RCC 7860 (cell line): Measurements from ENCODE around the gene ELMO1.
A peak's percentile ranks its signal among the peaks of the same experiment; 100 is the strongest.

Experiments used
- DNase-seq: peaks from one replicate; pipeline ENCODE4 v3.0.0-alpha.2; 2015; ENCODE audit warnings: low spot score
- FAIRE-seq: peaks from 2 replicates; lab custom pipeline; 2012; peaks lifted over from hg19 to GRCh38; lab: Jason Lieb, UNC

Gene ELMO1

GRCh38 chr7:37076668-37077067 lies 372.0 kb downstream of the ELMO1 start:
- DNase-seq (no peak), FAIRE-seq (no peak)

- DNase-seq (no peak), FAIRE-seq (no peak)
These were observed 374.3 kb downstream of the ELMO1 start for GRCh38 chr7:37074370-37074769.

DNA sequence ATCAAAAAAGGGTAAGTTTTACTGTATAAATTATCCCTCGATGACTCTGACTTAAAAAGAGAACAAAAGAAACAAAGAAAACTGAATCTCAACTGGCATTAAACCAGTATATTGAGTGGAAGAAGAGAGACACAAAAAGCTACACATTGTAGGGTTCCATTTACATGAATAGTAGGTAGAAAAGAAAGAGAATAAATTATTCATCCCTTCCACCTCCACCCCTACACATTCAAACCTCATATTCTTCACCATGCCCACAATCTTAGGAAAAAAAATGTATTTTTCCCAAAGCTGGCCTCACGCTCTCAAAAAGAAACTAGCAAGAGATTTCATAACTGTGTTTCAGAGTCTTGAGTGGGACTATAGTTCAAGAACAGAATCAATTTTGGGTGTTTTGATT lies 377.5 kb downstream of the ELMO1 start:
- DNase-seq: no peak
- FAIRE-seq: no peak

- no peak for DNase-seq
- FAIRE-seq: no peak
These were observed 378.2 kb downstream of the ELMO1 start for GRCh38 chr7:37070471-37070870.

DNA sequence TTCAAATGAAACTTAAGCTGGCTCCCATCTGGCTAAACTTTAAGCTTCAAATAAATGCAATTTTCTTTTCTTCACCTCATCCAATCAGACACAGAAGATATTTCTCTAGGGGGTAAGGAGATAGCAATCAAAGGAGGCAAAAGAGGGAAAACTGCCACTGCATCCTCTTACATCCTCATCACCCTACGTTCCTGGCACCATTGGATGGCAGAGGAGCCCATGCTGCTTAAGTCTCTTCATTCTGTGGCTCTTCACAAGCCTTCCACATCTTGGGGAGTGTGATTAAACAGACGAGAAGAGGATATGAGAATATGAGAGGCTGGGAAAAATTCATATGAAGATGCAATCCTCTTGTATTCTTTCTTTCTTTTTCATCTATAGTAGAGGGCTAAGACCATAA lies 378.6 kb downstream of the ELMO1 start:
- DNase-seq (no peak), FAIRE-seq (no peak)

- DNase-seq: no peak
- no peak for FAIRE-seq
These were observed 379.3 kb downstream of the ELMO1 start for GRCh38 chr7:37069336-37069735.

- FAIRE-seq (no peak), DNase-seq (no peak)
These were observed 379.8 kb downstream of the ELMO1 start for GRCh38 chr7:37068902-37069301.

DNA sequence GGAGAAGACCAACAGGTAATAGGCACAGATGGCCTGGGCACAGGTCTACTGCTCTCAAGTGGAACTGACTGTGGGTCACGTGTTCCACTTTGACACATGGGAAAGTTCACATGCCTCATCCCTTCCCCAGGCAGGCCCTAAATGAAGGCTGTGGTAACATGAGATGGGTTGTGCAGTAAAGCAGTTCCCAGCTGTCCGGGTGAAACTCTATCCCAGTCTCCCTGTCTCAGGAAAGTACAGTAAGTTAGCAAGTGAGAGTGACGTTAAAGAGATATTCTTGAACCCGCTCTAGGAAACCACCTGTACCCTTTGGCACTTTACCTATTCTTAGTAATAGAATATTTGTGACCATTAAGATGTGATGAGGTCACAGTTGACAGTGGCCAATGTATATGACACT lies 380.6 kb downstream of the ELMO1 start:
- DNase-seq (no peak), FAIRE-seq (no peak)

DNA sequence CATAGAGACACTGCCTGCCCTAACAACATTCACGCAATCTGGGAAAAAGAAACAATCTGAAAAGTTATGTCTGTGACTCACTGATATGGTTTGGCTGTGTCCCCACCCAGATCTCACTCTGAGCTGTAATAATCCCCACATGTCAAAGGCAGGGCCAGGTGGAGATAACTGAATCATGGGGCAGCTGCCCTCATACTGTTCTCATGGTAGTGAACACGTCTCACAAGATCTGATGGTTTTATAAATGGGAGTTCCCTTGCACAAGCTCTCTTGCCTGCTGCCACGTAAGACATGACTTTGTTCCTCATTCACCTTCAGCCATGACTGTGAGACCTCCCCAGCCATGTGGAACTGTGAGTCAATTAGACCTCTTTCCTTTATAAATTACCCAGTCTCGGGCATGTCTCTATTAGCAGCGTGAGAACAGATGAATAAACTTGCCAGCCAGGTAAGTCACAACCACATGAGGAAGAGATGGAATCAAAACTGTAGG lies 382.8 kb downstream of the ELMO1 start:
- FAIRE-seq (no peak), DNase-seq (peak; percentile 33)

DNA sequence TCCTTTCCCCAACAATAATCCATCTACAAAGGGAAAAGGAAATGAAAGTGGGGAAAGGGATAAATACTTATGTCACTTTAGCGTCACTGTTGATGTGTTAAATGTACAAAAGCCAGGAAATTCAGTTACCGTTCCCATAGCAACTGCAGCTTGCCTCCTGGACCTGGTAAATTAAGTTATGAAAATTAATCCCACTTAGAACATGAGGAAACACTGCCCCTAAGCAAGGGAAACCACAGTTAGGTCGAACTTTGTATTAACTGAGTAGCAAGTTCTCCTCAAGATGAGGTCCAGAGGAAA lies 386.2 kb downstream of the ELMO1 start:
- DNase-seq: no peak

GRCh38 chr7:37061849-37062559 lies 386.7 kb downstream of the ELMO1 start:
- no peak for FAIRE-seq

More for the DNA sequence above, 386.2 kb downstream of the ELMO1 start:
- FAIRE-seq: no peak

GRCh38 chr7:37056234-37056912 lies 392.3 kb downstream of the ELMO1 start:
- FAIRE-seq: no peak
- DNase-seq: no peak

More at GRCh38 chr7:37061849-37062559, 386.7 kb downstream of the ELMO1 start:
- DNase-seq: no peak

- FAIRE-seq: no peak
These were observed 393.9 kb downstream of the ELMO1 start for GRCh38 chr7:37054624-37055241.

GRCh38 chr7:37052705-37053104 lies 396.0 kb downstream of the ELMO1 start:
- FAIRE-seq: no peak
- no peak for DNase-seq

More at GRCh38 chr7:37054624-37055241, 393.9 kb downstream of the ELMO1 start:
- no peak for DNase-seq

DNA sequence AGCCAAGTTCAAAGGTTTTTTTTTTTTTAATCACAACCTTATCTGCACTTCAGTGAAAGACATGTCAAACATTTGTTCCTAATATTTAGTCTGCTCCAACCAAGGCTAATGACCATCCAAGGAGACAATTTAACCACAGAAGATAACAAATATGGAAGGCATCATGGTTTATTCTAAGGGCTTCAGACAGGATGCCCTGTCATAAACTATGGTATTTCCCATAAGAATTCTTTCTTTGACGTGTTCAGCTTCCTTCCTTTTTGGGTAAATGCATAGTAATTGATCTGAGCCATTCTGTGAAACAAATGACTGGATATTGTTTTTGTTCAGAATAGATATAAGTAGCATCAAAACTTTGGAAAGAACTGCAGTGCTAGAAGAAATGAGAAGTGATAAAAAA lies 397.9 kb downstream of the ELMO1 start:
- no peak for FAIRE-seq
- no peak for DNase-seq

GRCh38 chr7:37048674-37049073 lies 400.0 kb downstream of the ELMO1 start:
- no peak for DNase-seq
- FAIRE-seq: no peak

DNA sequence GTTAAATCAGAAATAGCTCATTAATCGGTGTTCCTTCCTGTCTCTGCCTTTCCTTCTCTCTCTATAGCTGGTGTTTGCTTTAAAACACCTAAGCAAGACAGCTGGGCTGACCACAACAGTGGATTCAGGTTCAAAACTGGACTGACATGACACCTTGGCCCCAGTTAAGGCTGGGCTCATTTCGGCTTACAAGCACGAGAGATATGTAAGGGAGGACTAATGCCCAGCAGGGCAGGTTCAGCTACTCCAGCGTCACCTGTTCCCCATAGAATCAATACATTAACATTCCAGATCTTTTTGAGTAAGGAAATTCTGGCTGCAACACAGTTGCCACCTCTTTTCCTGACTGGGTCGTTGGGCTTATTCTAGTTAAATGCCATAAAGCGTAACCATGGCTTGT lies 401.4 kb downstream of the ELMO1 start:
- FAIRE-seq (no peak), DNase-seq (no peak)

DNA sequence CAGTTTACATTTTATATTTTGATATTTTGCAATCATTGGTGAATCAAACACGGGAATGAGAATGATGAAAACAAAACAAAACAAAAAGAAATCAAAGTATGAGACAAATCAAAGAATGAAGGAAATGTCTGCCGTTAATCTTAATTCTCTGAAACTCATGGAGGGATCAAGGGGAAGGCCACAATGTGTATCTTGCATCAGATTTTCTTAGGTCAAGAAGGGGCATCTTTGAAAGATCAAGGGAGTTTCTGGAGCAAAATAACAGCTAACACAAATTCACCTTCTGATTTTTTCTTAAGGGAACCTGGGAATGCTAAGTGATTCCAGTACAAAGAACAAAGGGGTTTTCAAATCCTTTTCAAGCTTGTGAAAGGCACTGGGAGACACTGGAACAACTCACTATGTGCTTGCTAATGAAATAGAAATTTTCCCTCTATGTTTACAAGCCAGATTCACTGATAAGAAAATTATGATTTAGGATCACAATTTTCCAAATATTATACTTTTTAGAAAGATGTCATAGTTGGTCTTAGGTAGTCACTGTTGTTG lies 402.1 kb downstream of the ELMO1 start:
- no peak for FAIRE-seq
- no peak for DNase-seq

DNA sequence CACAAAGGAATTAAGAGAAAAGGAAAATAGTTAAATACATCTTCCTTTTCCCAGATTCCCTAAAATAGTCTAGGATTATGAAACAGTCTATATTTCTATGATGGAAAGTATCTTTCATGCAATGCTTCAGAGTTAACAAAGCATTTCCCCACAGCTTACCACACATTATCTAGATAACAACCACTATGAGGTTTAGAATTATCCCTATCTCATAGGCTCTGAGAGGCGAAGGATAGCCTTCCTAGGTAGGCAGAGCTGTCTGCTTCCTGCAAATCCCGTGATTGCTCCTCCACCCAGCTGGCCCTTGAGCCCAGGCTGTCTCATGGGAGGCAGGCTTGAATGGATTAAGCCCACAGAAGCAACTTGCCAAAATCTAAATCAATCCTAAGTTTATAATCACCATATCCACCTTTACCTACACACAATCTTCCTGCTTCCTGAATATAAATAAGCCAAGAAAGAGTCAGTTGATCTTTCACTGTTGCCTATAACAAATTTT lies 402.9 kb downstream of the ELMO1 start:
- no peak for DNase-seq
- no peak for FAIRE-seq

GRCh38 chr7:37041461-37041860 lies 407.2 kb downstream of the ELMO1 start:
- DNase-seq: no peak
- FAIRE-seq: no peak

GRCh38 chr7:37040330-37040729 lies 408.3 kb downstream of the ELMO1 start:
- no peak for FAIRE-seq
- no peak for DNase-seq
